GM23338 (cell line): ENCODE data around the gene TMEM63B. TPM values are rescaled to one million over a fixed set of nuclear protein-coding genes. Genes with fewer than 3 reads are reported as not detected.

Experiments used
- ATAC-seq: fragments of 200-7000 bp; cut with Tn5 transposase; 3 replicates; pipeline ENCODE4 v1.9.1; 2020
- DNase-seq: peaks from one replicate; pipeline ENCODE4 v3.0.0-alpha.2; 2015; ENCODE audit warnings: low spot score
- H2AFZ ChIP-seq: fragments of 200-600 bp; sonication (generic); 2 replicates; pipeline ENCODE4 v1.8.0; 2016; ENCODE audit warnings: antibody characterized with exemption, mild to moderate bottlenecking, moderate library complexity
- H3F3A ChIP-seq: fragments of 200-600 bp; sonication (generic); replicated peaks from 2 replicates; pipeline ENCODE4 v1.8.0; 2017; ENCODE audit warnings: antibody characterized with exemption, mixed run types, low read depth
- H3K27ac ChIP-seq: fragments of 200-600 bp; sonication (generic); 2 replicates; pipeline ENCODE4 v1.6.1; 2016; ENCODE audit warnings: low read depth
- H3K27me3 ChIP-seq: fragments of 200-600 bp; sonication (generic); 2 replicates; pipeline ENCODE4 v1.8.0; 2016; ENCODE audit warnings: mild to moderate bottlenecking, mixed run types, moderate library complexity; ENCODE audit not compliant: insufficient read depth
- H3K36me3 ChIP-seq: fragments of 200-600 bp; sonication (generic); 2 replicates; pipeline ENCODE4 v1.8.0; 2016; ENCODE audit warnings: mild to moderate bottlenecking; ENCODE audit not compliant: insufficient read depth
- H3K4me1 ChIP-seq: fragments of 200-600 bp; sonication (generic); 2 replicates; pipeline ENCODE4 v1.8.0; 2016; ENCODE audit warnings: mild to moderate bottlenecking, moderate library complexity; ENCODE audit not compliant: insufficient read depth
- H3K4me2 ChIP-seq: fragments of 200-600 bp; sonication (generic); 2 replicates; pipeline ENCODE4 v1.7.1; 2017; ENCODE audit warnings: mixed run types
- H3K4me3 ChIP-seq: fragments of 200-600 bp; sonication (generic); 2 replicates; pipeline ENCODE4 v1.6.1; 2016; ENCODE audit warnings: mixed run types
- H3K79me2 ChIP-seq: fragments of 200-600 bp; sonication (generic); replicated peaks from 2 replicates; pipeline ENCODE4 v1.8.0; 2017; ENCODE audit warnings: mild to moderate bottlenecking; ENCODE audit not compliant: insufficient read depth
- H3K9me2 ChIP-seq: fragments of 200-600 bp; sonication (generic); 2 replicates; pipeline ENCODE4 v1.8.0; 2017; ENCODE audit not compliant: insufficient read depth
- H4K20me1 ChIP-seq: fragments of 200-600 bp; sonication (generic); replicated peaks from 2 replicates; pipeline ENCODE4 v1.8.0; 2017; ENCODE audit warnings: mild to moderate bottlenecking; ENCODE audit not compliant: insufficient read depth
- H3K27ac Mint-ChIP-seq: 2 replicates; pipeline ENCODE4 v1.8.0; 2020; ENCODE audit warnings: inconsistent platforms, mild to moderate bottlenecking, moderate library complexity, mixed read lengths
- H3K27me3 Mint-ChIP-seq: 3 replicates; pipeline ENCODE4 v1.8.0; 2022; ENCODE audit warnings: low read depth, mild to moderate bottlenecking, moderate library complexity, mixed read lengths, inconsistent platforms; ENCODE audit not compliant: insufficient read depth, poor library complexity
- H3K36me3 Mint-ChIP-seq: 3 replicates; pipeline ENCODE4 v1.8.0; 2021; ENCODE audit warnings: low read depth, mild to moderate bottlenecking, inconsistent platforms, moderate library complexity, mixed read lengths
- H3K4me1 Mint-ChIP-seq: 3 replicates; pipeline ENCODE4 v1.8.0; 2020; ENCODE audit warnings: mild to moderate bottlenecking, inconsistent platforms, mixed read lengths
- H3K4me3 Mint-ChIP-seq: 3 replicates; pipeline ENCODE4 v1.8.0; 2021; ENCODE audit warnings: moderate library complexity, mild to moderate bottlenecking, inconsistent platforms, mixed read lengths
- H3K9me3 Mint-ChIP-seq: 3 replicates; pipeline ENCODE4 v1.8.0; 2020; ENCODE audit warnings: moderate library complexity, mild to moderate bottlenecking, inconsistent platforms, mixed read lengths
- ETS1 ChIP-seq: IDR thresholded peaks from 2 replicates; pipeline ENCODE4 v1.6.1; 2016; ENCODE audit warnings: antibody characterized with exemption
- NANOG ChIP-seq: IDR thresholded peaks from 2 replicates; pipeline ENCODE4 v1.6.1; 2016; ENCODE audit warnings: antibody characterized with exemption, borderline replicate concordance
- POLR2AphosphoS5 ChIP-seq: IDR thresholded peaks from 2 replicates; pipeline ENCODE4 v1.6.1; 2016; ENCODE audit warnings: antibody characterized with exemption, low read depth
- polyA plus RNA-seq: library from polyadenylated mRNA; unstranded; fragments of >200 nt; fragmentation: Nextera tagmentation; extraction: Ambion mirVana; gene quantifications from 2 replicates; pipeline ENCODE4 v1.2.1, GENCODE V29; 2016
- total RNA-seq: library from RNA; depleted of rRNA; stranded (reverse); fragments of >200 nt; shearing (Covaris generic); gene quantifications from 2 replicates; pipeline ENCODE4 v1.2.3, GENCODE V29; 2014
- TF ChIP-seq, protein P1 (sequence below): fragments of 250-450 bp; sonication (Bioruptor Pico); IDR thresholded peaks from 2 replicates; pipeline ENCODE4 v1.5.0; 2020; ENCODE audit warnings: mild to moderate bottlenecking, moderate library complexity

Gene TMEM63B
- total and polyA plus RNA-seq, 2 experiments from 2014 or later, result 10.1 to 36.0 TPM

DNA sequence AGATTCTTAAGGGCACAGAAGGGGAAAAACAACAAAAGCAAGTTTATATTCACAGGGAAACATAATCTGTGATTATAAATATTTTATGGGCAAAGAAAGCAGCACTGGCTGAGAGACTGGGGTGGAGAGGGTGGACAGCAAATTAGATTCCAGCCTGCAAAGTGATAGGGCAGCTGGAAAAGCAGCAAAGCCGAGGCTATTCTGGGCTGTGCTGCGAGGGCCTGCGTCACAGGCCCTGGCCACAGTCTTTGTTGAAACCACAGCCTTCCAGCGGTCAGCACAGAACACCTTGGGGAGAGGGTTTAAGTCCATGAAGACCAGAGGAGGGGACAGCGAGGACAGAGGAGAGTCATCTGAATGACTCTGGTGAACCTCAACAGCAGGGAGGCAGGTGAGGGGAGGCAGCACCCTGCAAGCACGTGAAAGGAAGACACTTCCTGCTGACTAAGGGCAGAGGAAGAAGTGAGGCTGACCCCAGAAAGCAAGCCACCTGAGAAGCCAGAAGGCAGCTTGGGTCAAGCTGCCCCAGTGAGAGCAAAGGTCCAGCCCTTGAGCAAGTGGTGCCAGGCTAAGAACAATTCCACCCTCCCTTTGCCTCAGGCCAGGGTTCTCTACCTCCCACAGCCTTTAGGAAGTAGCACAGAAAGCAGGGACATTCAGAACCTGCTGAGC lies 17.2 kb upstream of the TMEM63B start:
- H3K4me1 Mint-ChIP-seq, result no peaks in the 10 kb centered on the region; the same call in 2 of the 3 replicates
- peaks cover 19% of the 10 kb centered on the region for H4K20me1 ChIP-seq
- H3K27me3 ChIP-seq, result no peaks in the 10 kb centered on the region
- no peak overlapping the region for H3K4me3 Mint-ChIP-seq
- H3K27ac ChIP-seq, result peak overlapping the region; percentile 45; the same call in 1 of the 2 replicates
- DNase-seq, result no peak
- no peak overlapping the region for H3K4me3 ChIP-seq
- H3K79me2 ChIP-seq, result peaks cover 29% of the 10 kb centered on the region
- no peaks in the 10 kb centered on the region for H3K4me1 ChIP-seq
- H3K36me3 Mint-ChIP-seq, result peaks cover 75% of the 10 kb centered on the region
- ATAC-seq, result no peak
- no peak overlapping the region for H3K4me2 ChIP-seq
- peak overlapping the region; percentile 72; the same call in 1 of the 2 replicates for H3K27ac Mint-ChIP-seq
- H3K36me3 ChIP-seq, result peaks cover 40% of the 10 kb centered on the region
- no peak overlapping the region for H2AFZ ChIP-seq
- H3K27me3 Mint-ChIP-seq, result peaks cover 4% of the 10 kb centered on the region
- H3K9me3 Mint-ChIP-seq, result no peaks in the 10 kb centered on the region
- TF ChIP-seq ETS1, result no peak
- H3K9me2 ChIP-seq, result no peaks in the 10 kb centered on the region
- H3F3A ChIP-seq, result 0 out of 2 replicates have a peak, but pooled peaks cover 3% of the 10 kb centered on the region

DNA sequence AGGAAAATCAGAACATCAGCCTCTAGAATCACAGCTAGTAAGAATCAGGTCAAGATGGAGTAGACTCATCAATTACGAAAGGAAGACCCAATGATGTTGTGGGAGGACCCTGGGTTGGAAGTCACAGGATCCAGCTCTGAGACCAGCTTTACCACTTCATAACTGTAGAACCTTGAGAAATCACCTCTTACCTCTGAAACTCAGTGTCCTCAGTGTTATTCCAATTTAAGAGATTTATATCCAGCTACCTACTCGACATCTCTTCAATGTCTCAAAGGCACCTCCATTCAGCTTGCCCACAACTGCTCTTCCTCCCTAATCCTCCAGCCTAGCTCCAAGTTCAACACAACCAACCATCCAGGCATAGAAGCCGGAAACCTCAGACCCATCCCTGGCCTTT lies 16.4 kb upstream of the TMEM63B start:
- Mint-ChIP-seq H3K36me3 (peaks cover 76% of the 10 kb centered on the region), H3K9me3 (no peaks in the 10 kb centered on the region), H3K4me1 (no peaks in the 10 kb centered on the region; the same call in 2 of the 3 replicates), H3K27ac (peak overlapping the region; percentile 18; the same call in 1 of the 2 replicates), H3K27me3 (peaks cover 5% of the 10 kb centered on the region), H3K4me3 (no peak overlapping the region)
- Histone ChIP-seq H3K9me2 (no peaks in the 10 kb centered on the region), H4K20me1 (peaks cover 25% of the 10 kb centered on the region), H3K4me1 (no peaks in the 10 kb centered on the region), H2AFZ (no peak overlapping the region), H3K36me3 (peaks cover 40% of the 10 kb centered on the region), H3K4me2 (no peak overlapping the region), H3F3A (0 out of 2 replicates have a peak, but pooled peaks cover 3% of the 10 kb centered on the region), H3K27ac (no peak overlapping the region), H3K27me3 (no peaks in the 10 kb centered on the region), H3K79me2 (peaks cover 38% of the 10 kb centered on the region), H3K4me3 (no peak overlapping the region)
- TF ChIP-seq, protein P1, sequence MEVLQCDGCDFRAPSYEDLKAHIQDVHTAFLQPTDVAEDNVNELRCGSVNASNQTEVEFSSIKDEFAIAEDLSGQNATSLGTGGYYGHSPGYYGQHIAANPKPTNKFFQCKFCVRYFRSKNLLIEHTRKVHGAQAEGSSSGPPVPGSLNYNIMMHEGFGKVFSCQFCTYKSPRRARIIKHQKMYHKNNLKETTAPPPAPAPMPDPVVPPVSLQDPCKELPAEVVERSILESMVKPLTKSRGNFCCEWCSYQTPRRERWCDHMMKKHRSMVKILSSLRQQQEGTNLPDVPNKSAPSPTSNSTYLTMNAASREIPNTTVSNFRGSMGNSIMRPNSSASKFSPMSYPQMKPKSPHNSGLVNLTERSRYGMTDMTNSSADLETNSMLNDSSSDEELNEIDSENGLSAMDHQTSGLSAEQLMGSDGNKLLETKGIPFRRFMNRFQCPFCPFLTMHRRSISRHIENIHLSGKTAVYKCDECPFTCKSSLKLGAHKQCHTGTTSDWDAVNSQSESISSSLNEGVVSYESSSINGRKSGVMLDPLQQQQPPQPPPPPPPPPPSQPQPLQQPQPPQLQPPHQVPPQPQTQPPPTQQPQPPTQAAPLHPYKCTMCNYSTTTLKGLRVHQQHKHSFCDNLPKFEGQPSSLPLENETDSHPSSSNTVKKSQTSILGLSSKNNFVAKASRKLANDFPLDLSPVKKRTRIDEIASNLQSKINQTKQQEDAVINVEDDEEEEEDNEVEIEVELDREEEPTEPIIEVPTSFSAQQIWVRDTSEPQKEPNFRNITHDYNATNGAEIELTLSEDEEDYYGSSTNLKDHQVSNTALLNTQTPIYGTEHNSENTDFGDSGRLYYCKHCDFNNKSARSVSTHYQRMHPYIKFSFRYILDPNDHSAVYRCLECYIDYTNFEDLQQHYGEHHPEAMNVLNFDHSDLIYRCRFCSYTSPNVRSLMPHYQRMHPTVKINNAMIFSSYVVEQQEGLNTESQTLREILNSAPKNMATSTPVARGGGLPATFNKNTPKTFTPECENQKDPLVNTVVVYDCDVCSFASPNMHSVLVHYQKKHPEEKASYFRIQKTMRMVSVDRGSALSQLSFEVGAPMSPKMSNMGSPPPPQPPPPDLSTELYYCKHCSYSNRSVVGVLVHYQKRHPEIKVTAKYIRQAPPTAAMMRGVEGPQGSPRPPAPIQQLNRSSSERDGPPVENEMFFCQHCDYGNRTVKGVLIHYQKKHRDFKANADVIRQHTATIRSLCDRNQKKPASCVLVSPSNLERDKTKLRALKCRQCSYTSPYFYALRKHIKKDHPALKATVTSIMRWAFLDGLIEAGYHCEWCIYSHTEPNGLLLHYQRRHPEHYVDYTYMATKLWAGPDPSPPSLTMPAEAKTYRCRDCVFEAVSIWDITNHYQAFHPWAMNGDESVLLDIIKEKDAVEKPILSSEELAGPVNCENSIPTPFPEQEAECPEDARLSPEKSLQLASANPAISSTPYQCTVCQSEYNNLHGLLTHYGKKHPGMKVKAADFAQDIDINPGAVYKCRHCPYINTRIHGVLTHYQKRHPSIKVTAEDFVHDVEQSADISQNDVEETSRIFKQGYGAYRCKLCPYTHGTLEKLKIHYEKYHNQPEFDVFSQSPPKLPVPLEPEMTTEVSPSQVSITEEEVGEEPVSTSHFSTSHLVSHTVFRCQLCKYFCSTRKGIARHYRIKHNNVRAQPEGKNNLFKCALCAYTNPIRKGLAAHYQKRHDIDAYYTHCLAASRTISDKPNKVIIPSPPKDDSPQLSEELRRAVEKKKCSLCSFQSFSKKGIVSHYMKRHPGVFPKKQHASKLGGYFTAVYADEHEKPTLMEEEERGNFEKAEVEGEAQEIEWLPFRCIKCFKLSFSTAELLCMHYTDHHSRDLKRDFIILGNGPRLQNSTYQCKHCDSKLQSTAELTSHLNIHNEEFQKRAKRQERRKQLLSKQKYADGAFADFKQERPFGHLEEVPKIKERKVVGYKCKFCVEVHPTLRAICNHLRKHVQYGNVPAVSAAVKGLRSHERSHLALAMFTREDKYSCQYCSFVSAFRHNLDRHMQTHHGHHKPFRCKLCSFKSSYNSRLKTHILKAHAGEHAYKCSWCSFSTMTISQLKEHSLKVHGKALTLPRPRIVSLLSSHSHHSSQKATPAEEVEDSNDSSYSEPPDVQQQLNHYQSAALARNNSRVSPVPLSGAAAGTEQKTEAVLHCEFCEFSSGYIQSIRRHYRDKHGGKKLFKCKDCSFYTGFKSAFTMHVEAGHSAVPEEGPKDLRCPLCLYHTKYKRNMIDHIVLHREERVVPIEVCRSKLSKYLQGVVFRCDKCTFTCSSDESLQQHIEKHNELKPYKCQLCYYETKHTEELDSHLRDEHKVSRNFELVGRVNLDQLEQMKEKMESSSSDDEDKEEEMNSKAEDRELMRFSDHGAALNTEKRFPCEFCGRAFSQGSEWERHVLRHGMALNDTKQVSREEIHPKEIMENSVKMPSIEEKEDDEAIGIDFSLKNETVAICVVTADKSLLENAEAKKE (CRISPR knock-in tag), result no peak
- TF ChIP-seq POLR2AphosphoS5 (no peak), NANOG (no peak)
- no peak for DNase-seq
- no peak for ATAC-seq
